Measurements from ENCODE around the gene GNA15.
A peak's percentile ranks its signal among the peaks of the same experiment; 100 is the strongest.

The GNA15 gene

GRCh38 chr19:3121821-3122511 is 13.9 kb upstream of the GNA15 start:
- no peak for DNase-seq

GRCh38 chr19:3122512-3122870 is 13.3 kb upstream of the GNA15 start:
- no peak for DNase-seq

- DNase-seq = no peak
Observed at GRCh38 chr19:3123088-3123721, 12.6 kb upstream of the GNA15 start.

- DNase-seq = no peak
Observed at GRCh38 chr19:3123956-3124355, 11.9 kb upstream of the GNA15 start.

- DNase-seq = no peak
Observed at GRCh38 chr19:3124630-3125029, 11.2 kb upstream of the GNA15 start.

GRCh38 chr19:3125900-3126524 is 9.8 kb upstream of the GNA15 start:
- DNase-seq = no peak

GRCh38 chr19:3129112-3129511 is 6.7 kb upstream of the GNA15 start:
- DNase-seq = no peak

- DNase-seq = no peak
Observed at GRCh38 chr19:3131168-3131567, 4.7 kb upstream of the GNA15 start.

- no peak for DNase-seq
Observed at GRCh38 chr19:3132971-3133792, 2.7 kb upstream of the GNA15 start.

- no peak for DNase-seq
Observed at GRCh38 chr19:3133793-3134116, 2.1 kb upstream of the GNA15 start.

GRCh38 chr19:3136684-3137055 is 837 bp downstream of the GNA15 start:
- DNase-seq = no peak

GRCh38 chr19:3137119-3137518 is 1.3 kb downstream of the GNA15 start:
- DNase-seq = no peak

- DNase-seq = no peak
Observed at GRCh38 chr19:3138268-3138667, 2.4 kb downstream of the GNA15 start.

- no peak for DNase-seq
Observed at GRCh38 chr19:3140667-3141038, 4.8 kb downstream of the GNA15 start.

- DNase-seq = peak; percentile 82
Observed at GRCh38 chr19:3142292-3142670, 6.4 kb downstream of the GNA15 start.

- no peak for DNase-seq
Observed at GRCh38 chr19:3142781-3143337, 7.0 kb downstream of the GNA15 start.

- no peak for DNase-seq
Observed at GRCh38 chr19:3145909-3146676, 10.3 kb downstream of the GNA15 start.

- no peak for DNase-seq
Observed at GRCh38 chr19:3146677-3147100, 10.9 kb downstream of the GNA15 start.

GRCh38 chr19:3148503-3148902 is 12.7 kb downstream of the GNA15 start:
- DNase-seq = no peak

GRCh38 chr19:3149089-3149488 is 13.3 kb downstream of the GNA15 start:
- DNase-seq = no peak

- no peak for DNase-seq
Observed at GRCh38 chr19:3149526-3150505, 14.0 kb downstream of the GNA15 start.
